ENCODE measurements around the gene NCAN. TPM values are rescaled to one million over a fixed set of nuclear protein-coding genes. Genes with fewer than 3 reads are reported as not detected.

NCAN gene
- total and polyA plus RNA-seq, 11 donors = not detected

- Histone ChIP-seq H3K9me3 (peaks cover 0 to 8% (median 0%) of the 10 kb centered on the region in 12 donors), H3K4me3 (no peak overlapping the region), H3K27ac (no peak overlapping the region), H3K4me1 (peaks cover 0 to 10% (median 0%) of the 10 kb centered on the region in 12 donors), H3K27me3 (peaks cover 8 to 78% (median 40%) of the 10 kb centered on the region in 9 donors), H3K36me3 (no peaks in the 10 kb centered on the region)
- no peak for TF ChIP-seq CTCF (IDR thresholded peaks at IDR 0.05)
- no peak for TF ChIP-seq POLR2A (IDR thresholded peaks at IDR 0.05)
- ATAC-seq (no peak), DNase-seq (peak in 1 of 5 donors; percentile 48)
- WGBS, 4 donors = 45 to 70% (median 53%) methylated on average over 17 to 36 of the region's 36 CpGs
- intact Hi-C loops (cut with DNase I) = no loop called here
These were observed 48.9 kb downstream of the NCAN start for GRCh38 chr19:19260417-19261214.

GRCh38 chr19:19261350-19262189 is 49.8 kb downstream of the NCAN start:
- Histone ChIP-seq H3K9me3 (peaks cover 0 to 8% (median 0%) of the 10 kb centered on the region in 12 donors), H3K36me3 (no peaks in the 10 kb centered on the region), H3K4me1 (peaks cover 0 to 10% (median 0%) of the 10 kb centered on the region in 12 donors), H3K27me3 (peaks cover 8 to 69% (median 35%) of the 10 kb centered on the region in 9 donors), H3K27ac (no peak overlapping the region), H3K4me3 (peak overlapping the region in 6 of 12 donors; percentile 10 to 29 (median 19))
- intact Hi-C loops (cut with DNase I) = no loop called here
- no peak for TF ChIP-seq POLR2A (IDR thresholded peaks at IDR 0.05)
- no peak for TF ChIP-seq CTCF (IDR thresholded peaks at IDR 0.05)
- WGBS, 4 donors = 1 to 4% (median 2%) methylated on average over 29 to 52 of the region's 52 CpGs
- DNase-seq = peak in 1 of 5 donors; percentile 40
- ATAC-seq = no peak

GRCh38 chr19:19262190-19263057 is 50.7 kb downstream of the NCAN start:
- Histone ChIP-seq H3K36me3 (no peaks in the 10 kb centered on the region), H3K27ac (no peak overlapping the region), H3K9me3 (peaks cover 0 to 8% (median 0%) of the 10 kb centered on the region in 12 donors), H3K27me3 (peaks cover 5 to 61% (median 31%) of the 10 kb centered on the region in 9 donors), H3K4me1 (peaks cover 0 to 10% (median 0%) of the 10 kb centered on the region in 12 donors), H3K4me3 (no peak overlapping the region)
- DNase-seq (no peak), ATAC-seq (no peak)
- WGBS, 4 donors = 5 to 7% (median 5%) methylated on average over 26 to 31 of the region's 31 CpGs
- TF ChIP-seq CTCF (IDR thresholded peaks at IDR 0.05) (no peak), POLR2A (IDR thresholded peaks at IDR 0.05) (no peak)
- intact Hi-C loops (cut with DNase I) = no loop called here
